NOMO-1 treated with DMSO at 0.1 percent for 48 hours (cell line): ENCODE data around the gene NAT9.
A peak's percentile ranks its signal among the peaks of the same experiment; 100 is the strongest.

Experiments
- DNase-seq: peaks from one replicate; lab custom pipeline; 2025; ENCODE audit not compliant: unreplicated experiment; lab: John Stamatoyannopoulos, UW

Gene NAT9

DNA sequence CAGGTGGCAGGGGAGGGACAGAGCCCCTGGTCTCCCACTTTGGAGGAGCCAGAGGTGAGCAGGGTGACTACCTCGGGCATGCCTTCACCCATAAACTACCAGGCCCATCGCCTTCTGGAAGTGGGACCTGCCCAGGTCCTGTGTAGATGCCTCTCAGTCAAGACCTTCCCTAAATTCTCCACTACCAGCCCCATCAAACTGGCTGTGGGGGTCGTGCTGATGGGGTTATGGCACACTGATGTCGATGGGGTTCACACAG lies 44.9 kb downstream of the NAT9 start:
- DNase-seq = no peak

DNA sequence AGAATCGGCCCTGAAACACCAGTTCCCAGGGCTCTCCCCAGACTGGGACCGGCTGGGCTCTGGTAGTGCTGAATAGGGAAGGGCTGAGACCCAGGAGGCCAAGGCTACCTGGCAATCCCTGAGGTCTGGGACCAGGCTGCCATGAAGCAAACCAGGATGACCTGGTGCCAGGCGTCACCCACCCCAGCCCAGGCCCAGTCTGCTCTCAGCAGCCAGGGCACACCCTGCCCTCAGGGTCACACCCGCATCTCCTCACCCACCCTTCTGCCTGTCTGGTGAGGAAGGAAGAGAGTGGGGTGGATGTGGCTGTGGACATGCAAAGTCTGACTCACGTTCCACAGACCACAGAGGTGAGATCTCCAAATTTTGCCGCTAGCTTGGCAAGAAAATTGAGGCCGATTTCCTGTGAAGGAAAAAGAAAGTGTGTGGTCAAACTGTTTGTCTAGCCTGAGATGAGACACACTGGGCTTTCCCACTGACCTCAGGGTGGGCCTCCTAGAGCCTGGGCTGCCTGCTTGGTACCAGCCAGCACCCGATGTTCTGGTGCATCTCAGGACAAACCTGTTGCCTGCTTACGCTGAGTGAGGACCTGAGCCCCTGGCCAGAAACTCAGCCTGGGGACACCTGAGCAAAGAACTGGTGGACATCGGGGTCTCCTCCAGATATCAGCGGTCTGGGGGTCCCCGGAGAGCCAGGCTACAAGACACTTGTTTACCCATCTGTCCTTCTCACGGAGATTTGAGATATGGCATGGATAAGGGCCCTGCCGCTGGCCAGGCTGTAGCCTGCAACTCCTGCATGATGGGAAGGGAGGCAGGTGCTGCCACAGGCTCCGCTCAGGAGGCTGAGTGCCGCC lies 45.4 kb downstream of the NAT9 start:
- peak; percentile 54 for DNase-seq

DNA sequence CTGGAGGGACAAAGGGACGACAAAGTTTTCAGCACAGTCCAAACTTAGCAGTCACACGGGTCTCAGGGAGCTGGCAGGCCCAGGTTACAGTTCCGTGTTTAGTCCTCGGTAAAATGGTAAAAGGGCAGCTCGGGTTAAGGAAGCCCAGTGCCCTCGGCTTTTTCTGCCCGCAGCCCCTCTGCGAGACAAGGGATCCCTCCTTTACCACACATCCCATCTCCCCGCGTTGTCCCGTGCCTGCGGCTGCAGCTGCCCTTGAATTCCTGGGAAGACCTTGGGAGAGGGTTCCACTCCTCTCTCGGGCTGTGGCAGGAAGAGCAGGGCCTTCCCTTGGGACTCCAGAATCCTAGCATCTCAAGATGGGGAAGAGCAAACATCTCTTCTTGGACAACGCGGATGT lies 46.3 kb downstream of the NAT9 start:
- no peak for DNase-seq

DNA sequence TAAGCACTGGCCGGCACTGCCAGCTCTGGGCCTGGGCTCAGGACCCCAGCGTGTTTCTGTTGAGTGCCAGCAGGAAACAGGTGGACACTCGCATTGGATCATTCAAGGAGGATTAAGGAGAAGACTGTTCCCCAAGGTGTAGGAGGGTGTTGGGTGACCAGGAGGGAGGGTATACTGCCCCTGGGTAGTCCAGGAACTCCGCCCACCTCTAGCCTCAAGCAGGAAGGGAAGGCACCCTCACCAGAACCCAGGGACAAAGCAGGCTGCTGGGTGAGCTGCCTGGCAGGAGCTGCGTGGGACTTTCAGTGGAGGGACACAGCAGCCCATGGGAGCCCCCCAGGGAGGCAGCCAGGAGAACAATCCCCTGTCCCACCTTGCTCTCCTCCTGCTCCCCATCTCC lies 46.8 kb downstream of the NAT9 start:
- no peak for DNase-seq

DNA sequence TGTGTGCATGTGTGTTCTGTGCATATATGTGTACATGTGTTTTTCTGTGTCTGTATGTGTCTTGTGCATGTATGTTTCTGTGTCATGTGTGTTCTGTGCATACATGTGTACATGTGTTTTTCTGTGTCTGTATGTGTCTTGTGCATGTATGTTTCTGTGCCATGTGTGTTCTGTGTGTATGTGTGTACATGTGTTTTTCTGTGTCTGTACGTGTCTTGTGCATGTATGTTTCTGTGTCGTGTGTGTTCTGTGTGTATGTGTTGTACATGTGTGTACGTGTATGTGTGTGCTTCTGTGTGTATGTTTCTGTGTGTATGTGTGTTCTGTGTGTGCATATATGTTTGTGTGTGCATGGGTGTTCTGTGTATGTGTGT lies 47.5 kb downstream of the NAT9 start:
- no peak for DNase-seq

DNA sequence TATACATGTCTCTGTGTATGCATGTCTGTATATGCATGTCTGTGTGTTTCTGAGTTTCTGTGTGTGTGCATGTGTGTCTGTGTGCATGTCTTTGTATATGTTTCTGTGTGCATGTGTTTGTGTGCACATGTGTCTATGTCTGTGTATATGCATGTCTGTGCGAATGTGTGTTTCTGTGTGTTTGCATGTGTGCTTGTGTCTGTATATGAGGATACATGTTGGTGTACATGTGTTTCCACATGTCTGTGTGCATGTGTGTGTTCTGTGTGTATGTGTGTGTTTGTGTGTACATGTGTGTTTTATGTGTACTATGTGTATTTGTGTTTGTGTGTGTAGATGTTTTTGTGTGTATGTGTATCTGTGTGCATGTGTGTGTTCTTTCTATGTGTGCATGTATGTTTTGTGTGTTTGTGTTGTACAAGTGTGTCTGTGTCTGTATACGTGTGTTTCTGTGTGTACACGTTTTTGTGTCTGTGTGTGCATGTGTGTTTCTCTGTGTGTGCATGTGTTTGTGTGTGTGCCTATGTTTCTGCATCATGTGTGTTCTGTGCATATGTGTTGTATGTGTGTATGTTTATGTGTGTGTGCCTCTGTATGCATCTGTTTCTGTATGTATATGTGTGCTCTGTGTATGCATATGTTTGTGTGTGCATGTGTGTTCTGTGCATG lies 48.0 kb downstream of the NAT9 start:
- DNase-seq = no peak

DNA sequence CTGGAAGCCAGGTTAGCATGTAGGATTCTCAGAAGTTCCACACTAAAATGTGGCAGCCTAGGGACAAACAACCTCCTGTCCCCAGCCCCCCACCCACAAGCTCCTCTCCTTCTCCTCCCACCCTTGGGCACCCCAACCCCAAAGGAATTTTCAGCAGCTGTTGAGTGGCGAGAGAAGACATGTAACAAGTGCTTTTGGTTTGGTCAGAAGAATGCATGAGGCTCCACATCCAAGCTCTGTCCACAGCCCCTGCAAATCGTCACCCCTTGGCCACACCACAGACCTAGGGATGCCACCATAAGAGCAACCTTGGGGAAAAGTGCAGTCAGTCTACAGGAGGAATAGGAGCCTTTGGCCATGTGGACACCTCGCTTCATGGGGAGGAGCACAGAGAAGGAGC lies 51.0 kb downstream of the NAT9 start:
- DNase-seq = no peak

DNA sequence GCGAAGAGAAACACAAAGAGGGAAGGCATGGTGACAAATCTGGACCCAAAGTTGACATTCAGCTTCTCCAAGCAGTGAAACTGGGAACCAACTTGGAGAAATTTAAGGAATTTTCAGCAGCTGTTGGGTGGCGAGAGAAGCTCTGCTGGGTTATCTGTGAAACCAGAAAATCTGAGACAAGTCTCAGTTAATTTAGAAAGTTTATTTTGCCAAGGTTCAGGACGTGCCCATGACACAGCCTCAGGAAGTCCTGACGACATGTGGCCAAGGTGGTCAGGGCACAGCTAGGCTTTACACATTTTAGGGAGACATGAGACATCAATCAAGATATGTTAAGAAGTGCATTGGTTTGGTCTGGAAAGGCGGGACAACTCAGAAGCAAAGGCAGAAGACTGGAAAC lies 52.3 kb downstream of the NAT9 start:
- no peak for DNase-seq

DNA sequence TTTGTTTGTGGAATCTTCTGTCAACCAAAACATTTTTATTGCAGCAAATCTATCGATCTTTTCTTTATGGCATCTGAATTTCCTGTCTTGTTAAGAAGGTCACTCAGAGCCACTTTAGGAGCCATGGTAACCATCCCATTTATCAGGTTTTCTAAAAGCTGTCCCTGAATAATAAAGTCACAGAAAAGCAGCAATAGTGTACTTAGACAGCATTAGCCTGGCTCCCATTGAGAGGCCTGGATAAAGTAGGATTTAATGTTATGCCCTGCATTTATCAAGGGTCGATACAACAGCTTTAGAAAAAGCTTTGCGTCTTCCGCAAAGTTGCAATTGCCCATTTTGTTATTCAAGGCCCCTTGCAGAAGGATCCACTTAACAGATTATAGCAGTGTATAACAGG lies 53.4 kb downstream of the NAT9 start:
- no peak for DNase-seq
